GM15510 (cell line): ENCODE results near the gene SWAP70.

Experiments used
- POLR2A ChIP-seq: IDR thresholded peaks from 3 replicates; pipeline ENCODE4 v1.6.1; 2011; ENCODE audit warnings: borderline replicate concordance; ENCODE audit not compliant: insufficient read length; ENCODE audit errors: extremely low read depth

The SWAP70 gene

GRCh38 chr11:9763301-9763700 is 99.4 kb downstream of the SWAP70 start:
- no peak for TF ChIP-seq POLR2A

GRCh38 chr11:9765320-9766101 is 101.6 kb downstream of the SWAP70 start:
- TF ChIP-seq POLR2A = no peak

- no peak for TF ChIP-seq POLR2A
Measured at GRCh38 chr11:9769621-9770020, 105.7 kb downstream of the SWAP70 start.

- no peak for TF ChIP-seq POLR2A
Measured at GRCh38 chr11:9771071-9771511, 107.2 kb downstream of the SWAP70 start.

GRCh38 chr11:9772218-9772617 is 108.3 kb downstream of the SWAP70 start:
- TF ChIP-seq POLR2A = no peak

GRCh38 chr11:9773524-9773923 is 109.6 kb downstream of the SWAP70 start:
- TF ChIP-seq POLR2A = no peak

- TF ChIP-seq POLR2A = no peak
Measured at GRCh38 chr11:9774109-9774508, 110.2 kb downstream of the SWAP70 start.

- no peak for TF ChIP-seq POLR2A
Measured at GRCh38 chr11:9774591-9775397, 110.9 kb downstream of the SWAP70 start.

GRCh38 chr11:9775398-9775779 is 111.5 kb downstream of the SWAP70 start:
- TF ChIP-seq POLR2A = no peak

GRCh38 chr11:9776203-9776602 is 112.3 kb downstream of the SWAP70 start:
- no peak for TF ChIP-seq POLR2A

GRCh38 chr11:9777066-9777465 is 113.2 kb downstream of the SWAP70 start:
- no peak for TF ChIP-seq POLR2A

- no peak for TF ChIP-seq POLR2A
Measured at GRCh38 chr11:9777525-9777924, 113.6 kb downstream of the SWAP70 start.

GRCh38 chr11:9780929-9781328 is 117.1 kb downstream of the SWAP70 start:
- TF ChIP-seq POLR2A = no peak

GRCh38 chr11:9783986-9784385 is 120.1 kb downstream of the SWAP70 start:
- TF ChIP-seq POLR2A = no peak

- no peak for TF ChIP-seq POLR2A
Measured at GRCh38 chr11:9784602-9785315, 120.9 kb downstream of the SWAP70 start.
